ENCODE data around the gene MMEL1.
A peak's percentile ranks its signal among the peaks of the same experiment; 100 is the strongest.
"Not testable (repeated sequence)": the region's sequence is repeated elsewhere in the genome, so short reads cannot be mapped to it uniquely, and the experiment has no call there.

The MMEL1 gene

DNA sequence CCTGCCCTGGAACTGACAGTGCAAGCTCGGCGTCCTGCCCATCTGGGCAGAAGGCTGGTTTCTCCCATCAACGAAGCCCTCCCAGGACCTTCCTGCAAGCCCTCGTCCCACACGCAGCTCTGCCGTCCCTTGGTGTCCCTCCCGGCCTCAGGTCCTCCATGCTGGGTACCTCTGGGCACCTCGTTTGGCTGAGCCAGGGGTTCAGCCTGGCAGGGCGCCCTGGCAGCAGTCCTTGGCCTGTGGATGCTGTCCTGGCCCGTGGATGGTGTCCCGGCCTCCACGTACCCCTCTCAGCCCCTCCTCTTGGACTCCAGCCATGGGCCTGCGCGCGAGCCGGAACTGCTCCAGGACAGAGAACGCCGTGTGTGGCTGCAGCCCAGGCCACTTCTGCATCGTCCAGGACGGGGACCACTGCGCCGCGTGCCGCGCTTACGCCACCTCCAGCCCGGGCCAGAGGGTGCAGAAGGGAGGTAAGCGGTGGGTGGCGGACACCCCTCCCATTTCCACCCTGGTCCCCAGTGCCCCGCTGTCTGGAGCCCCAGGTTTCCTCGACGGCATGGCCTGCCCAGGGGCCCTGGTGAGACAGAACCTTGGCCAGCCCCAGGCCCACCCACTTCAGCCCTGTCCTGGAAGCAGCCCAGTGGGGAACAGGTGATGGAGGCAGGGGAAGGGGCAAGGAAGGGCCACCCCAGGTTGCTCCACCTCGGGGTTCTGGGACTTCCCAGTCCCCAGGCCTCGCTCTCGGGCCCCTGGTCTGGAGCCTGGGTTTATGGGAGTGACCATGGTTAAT lies 73.1 kb downstream of the MMEL1 start:
- FAIRE-seq (no peak), DNase-seq (ENCODE audit: insufficient read length, low spot score) (no peak)

DNA sequence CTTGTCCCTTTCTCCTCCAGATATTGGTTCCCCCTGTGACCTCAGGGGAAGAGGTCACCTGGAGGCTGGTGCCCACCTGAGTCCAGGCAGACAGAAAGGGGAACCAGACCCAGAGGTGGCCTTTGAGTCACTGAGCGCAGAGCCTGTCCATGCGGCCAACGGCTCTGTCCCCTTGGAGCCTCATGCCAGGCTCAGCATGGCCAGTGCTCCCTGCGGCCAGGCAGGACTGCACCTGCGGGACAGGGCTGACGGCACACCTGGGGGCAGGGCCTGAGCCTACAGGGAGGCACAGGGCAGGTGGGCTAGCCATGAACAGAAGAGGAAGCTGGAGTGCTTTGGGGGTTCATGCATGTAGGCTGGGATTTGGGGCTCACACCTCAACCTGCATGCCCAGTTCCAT lies 74.0 kb downstream of the MMEL1 start:
- FAIRE-seq (no peak), DNase-seq (ENCODE audit: insufficient read length, low spot score) (no peak)

- DNase-seq (ENCODE audit: insufficient read length, low spot score), result no peak
- FAIRE-seq, result no peak
Observed at GRCh38 chr1:2558420-2558819, 74.4 kb downstream of the MMEL1 start.

GRCh38 chr1:2557482-2558400 lies 75.1 kb downstream of the MMEL1 start:
- no peak for FAIRE-seq

GRCh38 chr1:2556678-2557481 lies 75.9 kb downstream of the MMEL1 start:
- DNase-seq (ENCODE audit: insufficient read length, low spot score), result peak; percentile 87

More at GRCh38 chr1:2557482-2558400, 75.1 kb downstream of the MMEL1 start:
- DNase-seq (ENCODE audit: insufficient read length, low spot score), result no peak

GRCh38 chr1:2556277-2556677 lies 76.5 kb downstream of the MMEL1 start, which contains the start of gene TNFRSF14:
TSS of gene TNFRSF14 (plus strand) at chr1:2556371. CDS start at chr1:2556665, 294 bp downstream.
- DNase-seq (ENCODE audit: insufficient read length, low spot score) (peak; percentile 96), FAIRE-seq (no peak)

More at GRCh38 chr1:2556678-2557481, 75.9 kb downstream of the MMEL1 start:
- FAIRE-seq, result peak; percentile 70

DNA sequence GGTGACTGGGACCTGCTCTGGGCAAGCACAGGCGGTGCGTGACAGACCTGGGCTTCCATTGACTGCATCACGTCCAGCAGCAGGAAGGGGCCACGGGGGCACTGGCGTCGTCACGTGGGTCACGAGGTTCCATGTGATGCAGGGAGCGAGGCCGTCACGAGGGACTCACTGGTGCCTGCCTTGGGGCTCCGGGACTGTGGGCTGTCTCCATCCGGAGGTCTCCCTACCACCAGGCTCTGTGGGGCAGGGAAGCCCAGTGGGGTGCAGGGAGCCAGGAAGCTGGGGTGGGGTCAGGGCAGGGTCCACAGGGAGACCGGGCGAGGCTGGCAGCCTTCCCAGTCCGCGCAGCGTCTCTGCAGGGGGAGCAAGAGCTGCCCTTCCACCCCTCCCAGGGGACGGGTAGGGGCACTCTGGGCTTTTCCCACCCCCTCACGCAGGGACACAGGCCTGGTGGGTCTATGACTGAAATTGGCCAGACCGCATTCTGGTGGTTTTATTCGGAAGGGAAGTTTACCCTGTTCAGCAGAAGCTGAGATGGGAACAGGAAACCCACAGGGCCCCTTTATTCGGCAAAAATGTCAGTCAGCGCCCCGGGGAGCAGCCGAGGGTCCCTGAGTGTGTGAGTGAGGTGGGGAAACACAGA lies 77.1 kb downstream of the MMEL1 start:
- DNase-seq (ENCODE audit: insufficient read length, low spot score), result peak; percentile 68
- peak; percentile 94 for FAIRE-seq

- FAIRE-seq, result no peak
Observed at GRCh38 chr1:2554621-2555387, 78.0 kb downstream of the MMEL1 start.

GRCh38 chr1:2553871-2554620 lies 78.8 kb downstream of the MMEL1 start:
- no peak for FAIRE-seq
- DNase-seq (ENCODE audit: insufficient read length, low spot score), result no peak

More at GRCh38 chr1:2554621-2555387, 78.0 kb downstream of the MMEL1 start:
- DNase-seq (ENCODE audit: insufficient read length, low spot score), result no peak

GRCh38 chr1:2553076-2553475 lies 79.7 kb downstream of the MMEL1 start:
- not testable (repeated sequence) for DNase-seq (ENCODE audit: insufficient read length, low spot score)
- peak; percentile 23 for FAIRE-seq

DNA sequence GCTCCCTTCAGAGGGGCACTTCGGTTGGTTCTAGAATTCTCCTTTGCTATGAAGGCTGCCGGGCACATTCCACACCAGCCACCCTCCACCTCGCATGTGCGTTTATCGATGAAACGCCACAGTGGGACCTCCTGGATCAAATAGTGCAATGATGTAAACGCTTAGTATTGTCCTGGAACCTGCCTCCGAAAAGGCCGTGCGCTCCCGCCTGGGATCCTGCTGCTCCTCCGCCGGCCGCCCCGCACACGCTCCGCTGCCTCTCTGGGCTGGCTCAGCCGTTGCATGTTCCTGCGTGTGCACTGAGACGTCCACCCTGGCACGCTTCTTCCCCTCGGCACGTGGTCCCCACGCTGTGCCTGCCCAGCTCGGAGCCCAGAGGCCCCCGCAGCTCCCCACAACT lies 80.6 kb downstream of the MMEL1 start:
- FAIRE-seq (no peak), DNase-seq (ENCODE audit: insufficient read length, low spot score) (no peak)

DNA sequence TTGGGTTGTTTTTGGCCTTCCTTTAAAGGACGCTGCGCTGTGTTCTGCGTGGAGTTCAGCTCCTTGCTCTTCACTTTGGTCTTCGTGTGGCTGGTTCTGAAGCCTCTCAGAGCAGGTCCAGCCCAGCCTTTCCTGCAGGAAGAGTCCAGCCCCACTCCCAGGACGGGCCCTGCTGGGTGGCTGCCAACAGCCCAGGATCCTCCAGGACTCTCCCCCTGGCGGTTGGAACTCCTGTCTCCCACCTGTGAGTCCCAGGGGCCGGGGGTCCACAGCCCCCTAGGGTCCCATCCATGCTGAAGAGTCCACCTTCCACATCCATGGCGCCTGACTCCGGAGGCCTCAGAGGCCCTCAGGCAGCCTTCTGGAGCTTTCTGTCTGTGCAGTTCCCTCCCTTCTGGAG lies 81.3 kb downstream of the MMEL1 start:
- DNase-seq (ENCODE audit: insufficient read length, low spot score); FAIRE-seq: not testable (repeated sequence)

DNA sequence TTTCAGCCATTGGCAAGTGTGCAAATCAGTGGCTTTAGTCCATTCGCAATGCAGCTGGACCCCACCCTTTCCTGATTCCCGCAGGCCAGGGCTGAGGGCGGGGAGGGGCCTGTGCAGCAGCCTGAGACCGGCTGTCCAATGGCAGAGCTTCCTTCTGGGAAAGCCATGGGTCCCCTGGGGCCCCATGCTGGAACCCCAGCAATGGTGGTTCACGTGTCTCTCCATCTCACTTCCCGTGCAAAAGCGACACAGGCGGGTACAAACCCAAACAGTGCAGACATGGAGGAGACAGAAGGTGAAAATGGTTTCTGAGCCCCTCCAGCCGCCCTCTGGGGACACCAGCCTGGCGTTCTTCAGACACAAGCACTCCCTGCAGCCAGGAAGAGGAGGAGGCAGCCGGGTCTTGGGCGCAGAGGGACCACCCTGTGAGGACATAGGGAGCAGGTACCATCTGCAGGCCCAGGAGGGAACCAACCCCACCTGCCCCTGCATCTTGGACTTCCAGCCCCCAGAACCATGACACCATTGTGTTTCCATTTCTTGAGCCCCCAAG lies 82.4 kb downstream of the MMEL1 start:
- peak; percentile 100 for FAIRE-seq
- not testable (repeated sequence) for DNase-seq (ENCODE audit: insufficient read length, low spot score)

GRCh38 chr1:2549367-2550029 lies 83.3 kb downstream of the MMEL1 start:
- FAIRE-seq; DNase-seq (ENCODE audit: insufficient read length, low spot score): not testable (repeated sequence)

- DNase-seq (ENCODE audit: insufficient read length, low spot score), result no peak
- peak; percentile 80 for FAIRE-seq
Observed at GRCh38 chr1:2548068-2548589, 84.7 kb downstream of the MMEL1 start.

- no peak for DNase-seq (ENCODE audit: insufficient read length, low spot score)
- FAIRE-seq, result no peak
Observed at GRCh38 chr1:2547210-2548067, 85.4 kb downstream of the MMEL1 start.
